ENCODE measurements around the gene FST. TPM values are rescaled to one million over a fixed set of nuclear protein-coding genes. Genes with fewer than 3 reads are reported as not detected.

The FST gene
- total and polyA plus RNA-seq, 2 of the 13 experiments (the other 11 are each of a cell fraction or from before 2014, with no cell fraction given): 38.6 to 136 TPM

- TF ChIP-seq ZNF280B (CRISPR knock-in tag; IDR thresholded peaks at IDR 0.05; ENCODE audit: borderline replicate concordance): no peak
- no peak for TF ChIP-seq TSC22D2 (CRISPR knock-in tag; IDR thresholded peaks at IDR 0.05; ENCODE audit: borderline replicate concordance)
- peak; percentile 63 for TF ChIP-seq MAX (IDR thresholded peaks at IDR 0.05)
- no peak for TF ChIP-seq KAT2B (IDR thresholded peaks at IDR 0.05; ENCODE audit: borderline replicate concordance, low read depth, low read length)
- TF ChIP-seq, protein P1, sequence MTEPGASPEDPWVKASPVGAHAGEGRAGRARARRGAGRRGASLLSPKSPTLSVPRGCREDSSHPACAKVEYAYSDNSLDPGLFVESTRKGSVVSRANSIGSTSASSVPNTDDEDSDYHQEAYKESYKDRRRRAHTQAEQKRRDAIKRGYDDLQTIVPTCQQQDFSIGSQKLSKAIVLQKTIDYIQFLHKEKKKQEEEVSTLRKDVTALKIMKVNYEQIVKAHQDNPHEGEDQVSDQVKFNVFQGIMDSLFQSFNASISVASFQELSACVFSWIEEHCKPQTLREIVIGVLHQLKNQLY (CRISPR knock-in tag; IDR thresholded peaks at IDR 0.05): no peak; the same call in 1 of the 2 replicates
- no peak for TF ChIP-seq MBD4 (IDR thresholded peaks at IDR 0.05; ENCODE audit: borderline replicate concordance, low read length)
- TF ChIP-seq ZNF180 (CRISPR knock-in tag; IDR thresholded peaks at IDR 0.05; ENCODE audit: borderline replicate concordance, low read depth): no peak
- peak; percentile 92 for TF ChIP-seq HNF4A (CRISPR knock-in tag; IDR thresholded peaks at IDR 0.05)
- 0 out of 2 replicates have a peak, but pooled peaks have one; percentile 24 for TF ChIP-seq SALL2 (CRISPR knock-in tag; IDR thresholded peaks at IDR 0.05)
- TF ChIP-seq ZNF543 (CRISPR knock-in tag; IDR thresholded peaks at IDR 0.05): no peak
- TF ChIP-seq JDP2 (CRISPR knock-in tag; IDR thresholded peaks at IDR 0.05; ENCODE audit: borderline replicate concordance): no peak
- TF ChIP-seq ZNF33B (CRISPR knock-in tag; IDR thresholded peaks at IDR 0.05): no peak
- no peak for TF ChIP-seq ZNF260 (CRISPR knock-in tag; IDR thresholded peaks at IDR 0.05; ENCODE audit: borderline replicate concordance, low read depth)
- no peak for TF ChIP-seq ZFP82 (CRISPR knock-in tag; IDR thresholded peaks at IDR 0.05; ENCODE audit: borderline replicate concordance)
- TF ChIP-seq ZNF816 (CRISPR knock-in tag; IDR thresholded peaks at IDR 0.05; ENCODE audit: borderline replicate concordance): no peak
- no peak for TF ChIP-seq ZNF354B (CRISPR knock-in tag; IDR thresholded peaks at IDR 0.05)
- TF ChIP-seq ZNF652 (CRISPR knock-in tag; IDR thresholded peaks at IDR 0.05; ENCODE audit: borderline replicate concordance, low read depth): peak; percentile 26; the same call in 1 of the 2 replicates
- TF ChIP-seq SYNCRIP (IDR thresholded peaks at IDR 0.05; ENCODE audit: insufficient read depth, low read depth, low read length): no peak
- no peak for TF ChIP-seq PHB2 (IDR thresholded peaks at IDR 0.05; ENCODE audit: partially characterized antibody)
- TF ChIP-seq STAG1 (CRISPR knock-in tag; IDR thresholded peaks at IDR 0.05): peak; percentile 40
- TF ChIP-seq PRPF4 (IDR thresholded peaks at IDR 0.05; ENCODE audit: low read depth, low read length, poor library complexity, severe bottlenecking): no peak
- no peak; the same call in 1 of the 2 replicates for TF ChIP-seq ZNF292 (CRISPR knock-in tag; IDR thresholded peaks at IDR 0.05; ENCODE audit: borderline replicate concordance, low read depth)
- TF ChIP-seq POLR2G (IDR thresholded peaks at IDR 0.05; ENCODE audit: low read depth, low read length): peak; percentile 54
- TF ChIP-seq ASH2L (IDR thresholded peaks at IDR 0.05; ENCODE audit: insufficient read length, low read depth, low read length): peak; percentile 71
- 0 out of 2 replicates have a peak, but pooled peaks have one; percentile 29 for TF ChIP-seq ZNF12 (CRISPR knock-in tag; IDR thresholded peaks at IDR 0.05)
- no peak for TF ChIP-seq NAIF1 (CRISPR knock-in tag; IDR thresholded peaks at IDR 0.05; ENCODE audit: borderline replicate concordance)
Measured at GRCh38 chr5:53482717-53483638, 2.5 kb downstream of the FST start (continued).

Measured in HepG2 (cell line).